HG03432 (cell line): ENCODE data around the gene STAMBP.
"Not testable (repeated sequence)": the region's sequence is repeated elsewhere in the genome, so short reads cannot be mapped to it uniquely, and the experiment has no call there.

Experiments
- ATAC-seq: cut with Tn5 transposase; IDR thresholded peaks from one replicate; pipeline ENCODE4 v1.9.1; 2021; ENCODE audit warnings: mild to moderate bottlenecking, moderate library complexity; ENCODE audit not compliant: unreplicated experiment

The STAMBP gene

GRCh38 chr2:73903949-73904613, 75.3 kb downstream of the STAMBP start:
- not testable (repeated sequence) for ATAC-seq

DNA sequence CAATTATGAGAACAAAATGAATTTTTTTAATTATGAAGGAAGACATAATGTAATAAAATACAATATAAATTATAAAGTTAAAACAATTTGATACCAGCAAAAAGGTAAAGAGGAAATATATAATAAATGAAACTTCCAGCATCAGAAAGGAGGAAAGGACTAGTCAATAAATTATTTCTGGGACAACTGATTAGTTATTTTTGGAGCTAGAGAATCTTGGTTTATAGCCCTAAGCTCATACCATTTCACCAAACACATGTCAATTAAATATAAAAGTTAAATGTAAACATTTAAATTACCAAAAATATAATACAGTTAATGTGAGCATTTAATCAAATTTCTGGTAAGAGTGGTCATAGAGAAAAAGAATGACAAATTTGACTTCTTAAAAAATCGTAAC, 76.2 kb downstream of the STAMBP start:
- no peak for ATAC-seq

GRCh38 chr2:73906847-73907505, 78.2 kb downstream of the STAMBP start:
- no peak for ATAC-seq

- ATAC-seq = peak; percentile 75
Measured at GRCh38 chr2:73907840-73908452, 79.2 kb downstream of the STAMBP start.

DNA sequence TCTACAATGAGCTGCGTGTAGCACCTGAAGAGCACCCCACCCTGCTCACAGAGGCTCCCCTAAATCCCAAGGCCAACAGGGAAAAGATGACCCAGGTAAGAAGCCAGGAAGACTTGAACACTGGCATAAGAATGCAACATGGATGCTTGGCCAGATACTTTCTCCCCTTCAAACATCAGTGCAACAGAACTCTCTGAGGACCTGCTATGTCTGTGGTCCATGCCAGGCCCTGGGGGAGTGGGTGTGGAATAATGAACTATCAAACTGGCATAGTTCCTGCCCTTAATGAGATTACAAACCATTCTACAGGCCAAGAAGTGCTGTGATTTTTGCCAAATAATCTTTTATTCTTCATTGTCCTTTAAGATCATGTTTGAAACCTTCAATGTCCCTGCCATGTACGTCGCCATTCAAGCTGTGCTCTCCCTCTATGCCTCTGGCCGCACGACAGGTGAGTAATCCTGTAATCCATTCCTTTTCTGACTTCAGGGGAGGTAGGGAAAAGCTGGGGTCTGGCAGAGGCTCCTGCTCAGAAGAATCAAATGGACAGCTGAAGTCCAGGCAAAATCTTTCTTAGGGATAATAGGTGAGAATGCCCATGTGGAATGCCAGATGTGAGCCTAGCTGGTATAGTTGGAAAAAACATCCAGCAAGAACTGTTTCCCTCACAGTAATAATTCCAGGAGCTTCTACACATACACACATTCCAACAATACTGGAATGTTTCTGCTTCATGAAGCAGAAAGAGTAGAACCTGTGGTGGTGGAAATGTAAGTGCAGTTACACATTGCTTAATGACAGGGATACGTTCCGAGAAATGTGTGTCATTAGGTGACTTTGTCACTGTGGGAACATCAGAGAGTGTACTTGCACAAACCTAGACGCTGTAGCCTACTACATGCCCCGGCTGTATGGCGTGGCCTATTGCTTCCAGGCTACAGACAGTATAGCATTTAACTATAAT, 80.2 kb downstream of the STAMBP start:
- no peak for ATAC-seq

- ATAC-seq = no peak
Measured at GRCh38 chr2:73910873-73911547, 82.2 kb downstream of the STAMBP start.

- ATAC-seq = no peak
Measured at GRCh38 chr2:73911548-73912208, 82.9 kb downstream of the STAMBP start.

DNA sequence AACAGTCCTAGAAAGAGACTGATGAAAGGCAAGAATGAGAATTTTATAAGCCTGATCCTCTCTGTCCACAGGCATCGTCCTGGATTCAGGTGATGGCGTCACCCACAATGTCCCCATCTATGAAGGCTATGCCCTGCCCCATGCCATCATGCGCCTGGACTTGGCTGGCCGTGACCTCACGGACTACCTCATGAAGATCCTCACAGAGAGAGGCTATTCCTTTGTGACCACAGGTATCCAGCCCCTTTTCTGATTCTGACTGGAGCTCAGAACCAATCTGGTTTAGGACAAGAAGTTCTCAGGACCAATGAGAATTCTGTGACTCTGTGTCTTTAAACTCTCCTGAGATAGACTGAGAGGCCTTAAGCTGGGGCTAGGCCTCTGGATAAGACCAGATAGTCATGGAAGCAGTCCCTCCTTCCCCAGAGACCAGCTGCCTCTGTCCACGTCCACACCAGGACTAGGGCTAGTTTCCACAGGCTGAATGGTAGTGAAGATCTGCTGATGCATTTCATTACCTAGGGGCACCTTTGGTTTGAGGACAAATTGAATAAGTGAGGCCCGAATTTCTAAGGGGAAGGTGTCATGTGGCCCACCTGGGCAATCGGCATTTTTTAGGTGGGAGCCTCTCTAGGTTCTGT, 84.8 kb downstream of the STAMBP start:
- no peak for ATAC-seq

GRCh38 chr2:73914667-73915066, 85.9 kb downstream of the STAMBP start:
- ATAC-seq = no peak

DNA sequence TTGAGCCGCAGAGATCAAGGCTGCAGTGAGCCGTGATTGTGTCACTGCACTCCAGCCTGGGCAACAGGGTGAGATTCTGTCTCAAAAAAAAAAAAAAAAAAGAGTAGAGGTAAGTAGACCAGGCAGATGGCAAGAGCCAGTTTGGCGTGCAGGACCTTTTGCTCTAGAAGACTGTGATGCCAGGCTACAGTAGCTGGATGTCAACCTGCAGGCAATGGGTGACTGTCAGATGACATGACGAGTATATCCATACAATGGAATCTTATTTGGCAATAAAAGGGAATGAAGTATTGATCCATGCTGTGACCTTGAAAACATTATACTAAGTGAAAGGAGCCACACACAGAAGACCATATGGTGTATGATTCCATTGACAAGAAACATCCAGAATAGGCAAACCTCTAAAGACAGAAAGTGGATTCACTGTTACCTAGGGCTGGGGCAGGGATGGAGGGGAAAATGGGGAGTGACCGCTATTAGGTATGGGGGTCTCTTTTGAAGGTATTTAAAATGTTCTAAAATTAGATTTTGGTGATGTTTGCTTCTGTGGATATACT, 86.8 kb downstream of the STAMBP start:
- no peak for ATAC-seq

- ATAC-seq = no peak
Measured at GRCh38 chr2:73916666-73917065, 87.9 kb downstream of the STAMBP start.

DNA sequence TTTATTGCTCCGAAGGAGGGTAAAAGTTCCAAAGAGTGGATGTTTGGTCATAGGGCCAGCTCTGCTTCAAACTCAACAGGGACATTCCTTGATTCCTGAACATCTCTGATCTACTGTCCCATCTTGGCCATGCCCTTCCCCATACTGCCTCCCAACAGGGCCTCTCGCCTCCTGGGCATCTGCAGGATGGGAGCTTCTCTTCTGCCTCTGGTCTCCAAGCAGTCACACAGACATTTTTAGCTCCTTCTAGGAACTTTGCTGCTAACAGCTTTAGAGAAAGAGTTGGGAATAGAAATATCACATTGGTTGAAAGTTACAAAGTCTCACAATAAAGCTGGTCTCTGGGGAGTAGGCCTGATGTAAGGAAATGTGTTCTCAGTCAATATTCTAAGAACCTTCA, 88.5 kb downstream of the STAMBP start:
- no peak for ATAC-seq

- ATAC-seq = no peak
Measured at GRCh38 chr2:73917696-73918207, 89.0 kb downstream of the STAMBP start.

DNA sequence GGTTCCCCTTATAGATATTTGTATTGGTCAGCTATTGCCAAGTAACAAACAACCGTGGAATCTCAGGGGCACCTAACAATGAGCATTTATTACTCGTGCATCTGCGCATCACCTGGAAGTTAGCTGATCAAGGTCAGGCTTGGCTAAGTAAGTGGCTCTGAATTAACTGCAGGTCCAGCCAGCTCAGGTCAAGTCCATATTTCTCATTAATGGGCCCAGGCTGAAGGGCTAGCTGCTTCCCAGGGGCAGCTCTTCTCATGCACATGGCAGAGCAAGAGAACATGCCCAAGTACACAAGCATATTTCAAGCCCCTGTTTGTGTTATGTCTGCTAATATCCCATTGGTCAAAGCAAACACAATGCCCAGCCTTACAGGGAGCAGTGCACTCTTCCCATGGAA, 90.1 kb downstream of the STAMBP start:
- ATAC-seq = no peak

DNA sequence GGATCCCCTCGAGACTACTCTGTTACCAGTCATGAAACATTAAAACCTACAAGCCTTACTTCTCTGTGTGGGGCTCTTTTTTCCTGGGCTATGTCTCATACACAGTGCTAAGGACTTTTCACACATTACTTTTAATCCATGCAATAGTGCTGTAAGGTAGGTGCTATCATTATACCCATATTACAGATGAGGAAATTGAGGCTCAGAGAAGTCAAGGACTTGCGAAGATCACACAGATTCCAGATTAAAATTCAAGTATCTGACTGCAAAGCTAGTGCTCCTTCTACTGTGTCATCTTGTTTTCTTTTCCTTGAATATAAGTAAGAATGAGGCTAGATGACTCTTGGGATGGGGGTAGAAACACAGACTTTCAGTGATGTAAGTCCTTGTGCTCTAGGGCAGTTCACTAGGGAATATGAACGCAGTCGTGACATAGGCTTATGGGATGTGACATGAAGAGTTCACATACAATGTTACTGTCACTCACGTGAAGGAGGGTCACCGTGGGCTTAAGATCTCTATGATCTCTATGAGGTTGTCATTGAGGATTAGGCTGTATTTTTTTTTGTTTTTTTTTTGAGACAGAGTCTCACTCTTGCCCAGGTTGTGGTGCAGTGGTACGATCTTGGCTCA, 91.0 kb downstream of the STAMBP start:
- ATAC-seq = no peak

- no peak for ATAC-seq
Measured at GRCh38 chr2:73920577-73921545, 92.1 kb downstream of the STAMBP start.

GRCh38 chr2:73921581-73921980, 92.8 kb downstream of the STAMBP start:
- no peak for ATAC-seq
